GM12878 (cell line): ENCODE measurements around the gene PSMD14. TPM values are rescaled to one million over a fixed set of nuclear protein-coding genes. Genes with fewer than 3 reads are reported as not detected.

Experiments used
- ATAC-seq: fragments of 200-7000 bp; cut with Tn5 transposase; 3 replicates; pipeline ENCODE4 v1.9.1; 2020; ENCODE audit warnings: mild to moderate bottlenecking, moderate library complexity
- BruUV-seq: library from RNA; stranded (reverse); fragments of 400-500 nt; replicated peaks from 2 replicates; lab custom pipeline; 2021; lab: Mats Ljungman, UMichigan
- CTCF ChIA-PET: fragments of 300-600 bp; sonication (Branson Sonifier 250); formaldehyde crosslinking; extraction: SDS; loops from one replicate; lab custom pipeline; 2021; ENCODE audit warnings: inconsistent platforms; lab: Yijun Ruan, JAX
- POLR2A ChIA-PET: fragments of 350-600 bp; formaldehyde crosslinking; extraction: SDS; loops from one replicate; lab custom pipeline; 2021; ENCODE audit warnings: inconsistent platforms; lab: Charles Lee
- RAD21 ChIA-PET: fragments of 300-600 bp; sonication (Branson Sonifier 250); formaldehyde crosslinking; loops from one replicate; lab custom pipeline; 2023; ENCODE audit warnings: antibody characterized with exemption; ENCODE audit not compliant: unreplicated experiment; lab: Charles Lee
- SMC1A ChIA-PET: fragments of 300-600 bp; sonication (Branson Sonifier 250); formaldehyde crosslinking; loops from one replicate; lab custom pipeline; 2023; ENCODE audit not compliant: unreplicated experiment, uncharacterized antibody; lab: Charles Lee
- DNase-seq: peaks from one replicate; pipeline ENCODE4 v3.0.0-alpha.2; 2011; ENCODE audit warnings: low read depth, low spot score
- FAIRE-seq: peaks from 3 replicates; lab custom pipeline; 2011; peaks lifted over from hg19 to GRCh38; lab: Jason Lieb, UNC
- H2AFZ ChIP-seq: 2 replicates; pipeline ENCODE4 v1.6.0; 2011; ENCODE audit warnings: low read depth, low read length, control low read depth; ENCODE audit not compliant: control insufficient read depth
- H3K27ac ChIP-seq: 2 replicates; pipeline ENCODE4 v1.5.1; 2011; ENCODE audit warnings: control low read depth; ENCODE audit not compliant: control insufficient read depth, insufficient read depth
- H3K27me3 ChIP-seq, 2 experiments: replicated peaks in 1 of 2; 2 replicates each; pipeline versions ENCODE4 v1.6.0 to v1.6.1; 2011; ENCODE audit warnings: low read length in 1 of 2; ENCODE audit not compliant: control insufficient read depth in 2 of 2, insufficient read depth in 2 of 2
- H3K36me3 ChIP-seq, 2 experiments: 2 replicates each; pipeline ENCODE4 v1.5.1; 2011; ENCODE audit warnings: low read length in 1 of 2; ENCODE audit not compliant: control insufficient read depth in 2 of 2, insufficient read depth in 2 of 2
- H3K4me1 ChIP-seq: 2 replicates; pipeline ENCODE4 v1.6.1; 2011; ENCODE audit warnings: mild to moderate bottlenecking, low read length, moderate library complexity, mixed read lengths; ENCODE audit not compliant: control insufficient read depth, insufficient read depth
- H3K4me2 ChIP-seq: 2 replicates; pipeline ENCODE4 v1.6.0; 2011; ENCODE audit warnings: control low read depth; ENCODE audit not compliant: control insufficient read depth, insufficient read depth
- H3K4me3 ChIP-seq: fragments of 200-600 bp; sonication (generic); 2 replicates; pipeline ENCODE4 v1.5.1; 2016
- H3K79me2 ChIP-seq: 2 replicates; pipeline ENCODE4 v1.6.0; 2011; ENCODE audit warnings: low read length; ENCODE audit not compliant: control insufficient read depth, insufficient read depth
- H3K9ac ChIP-seq: 2 replicates; pipeline ENCODE4 v1.8.0; 2011; ENCODE audit warnings: low read length, control low read depth, mixed read lengths; ENCODE audit not compliant: control insufficient read depth, insufficient read depth
- H3K9me3 ChIP-seq: replicated peaks from 3 replicates; pipeline ENCODE4 v1.5.1; 2011; ENCODE audit warnings: mild to moderate bottlenecking, low read length; ENCODE audit not compliant: control insufficient read depth, insufficient read depth
- H4K20me1 ChIP-seq: 2 replicates; pipeline ENCODE4 v1.6.0; 2011; ENCODE audit not compliant: control insufficient read depth, insufficient read depth
- CEBPB ChIP-seq, 2 experiments: fragments of 150-350 bp in 1 of 2; IDR thresholded peaks; 2 replicates each; pipeline ENCODE4 v1.6.1; 2012 to 2014; ENCODE audit warnings: low read depth in 2 of 2, low read length in 2 of 2, borderline replicate concordance in 1 of 2, inconsistent platforms in 1 of 2
- CHD1 ChIP-seq: IDR thresholded peaks from 2 replicates; pipeline ENCODE4 v1.6.1; 2012; ENCODE audit warnings: low read depth, low read length, improper control_type of control experiment
- E2F8 ChIP-seq: fragments of 450-650 bp; IDR thresholded peaks from 2 replicates; pipeline ENCODE4 v1.6.1; 2018; ENCODE audit warnings: mild to moderate bottlenecking, low read depth, moderate library complexity; ENCODE audit not compliant: partially characterized antibody
- FOXM1 ChIP-seq: IDR thresholded peaks from 2 replicates; pipeline ENCODE4 v1.6.1; 2012; ENCODE audit warnings: low read depth, mild to moderate bottlenecking, inconsistent platforms, low read length, moderate library complexity
- LARP7 ChIP-seq: fragments of 450-650 bp; IDR thresholded peaks from 2 replicates; pipeline ENCODE4 v1.6.1; 2017; ENCODE audit warnings: mild to moderate bottlenecking
- MXI1 ChIP-seq: fragments of 150-350 bp; IDR thresholded peaks from 2 replicates; pipeline ENCODE4 v1.6.1; 2011; ENCODE audit warnings: low read depth, mild to moderate bottlenecking, inconsistent platforms, low read length, improper control_type of control experiment
- NFYA ChIP-seq: IDR thresholded peaks from 2 replicates; pipeline ENCODE4 v1.6.1; 2011; ENCODE audit warnings: low read depth, mild to moderate bottlenecking, low read length, improper control_type of control experiment, borderline replicate concordance
- PBX3 ChIP-seq: IDR thresholded peaks from 2 replicates; pipeline ENCODE4 v1.6.1; 2011; ENCODE audit warnings: mild to moderate bottlenecking, low read depth, low read length, moderate library complexity; ENCODE audit not compliant: insufficient replicate concordance
- PML ChIP-seq: IDR thresholded peaks from 2 replicates; pipeline ENCODE4 v1.6.1; 2012; ENCODE audit warnings: low read length, inconsistent platforms
- POLR2AphosphoS2 ChIP-seq: IDR thresholded peaks from 2 replicates; pipeline ENCODE4 v1.6.1; 2011; ENCODE audit warnings: low read depth, mild to moderate bottlenecking, low read length, improper control_type of control experiment, moderate library complexity
- RAD51 ChIP-seq: fragments of 450-650 bp; IDR thresholded peaks from 2 replicates; pipeline ENCODE4 v1.6.1; 2016; ENCODE audit warnings: moderate library complexity, mild to moderate bottlenecking, inconsistent platforms
- TAF1 ChIP-seq: IDR thresholded peaks from 2 replicates; pipeline ENCODE4 v1.6.1; 2011; ENCODE audit warnings: mild to moderate bottlenecking, low read depth, low read length, borderline replicate concordance
- ZBED1 ChIP-seq: IDR thresholded peaks from 2 replicates; pipeline ENCODE4 v1.6.1; 2016; ENCODE audit warnings: borderline replicate concordance
- in situ Hi-C: fragments of 300-500 bp; cut with MboI; formaldehyde crosslinking; loops from 9 replicates; pipeline ENCODE4 v1.14.3; 2018; ENCODE audit warnings: mixed read lengths
- intact Hi-C: fragments of 100-400 bp; cut with micrococcal nuclease; formaldehyde crosslinking; loops from one replicate; pipeline ENCODE4 v1.14.2; 2022; ENCODE audit not compliant: unreplicated experiment
- polyA plus RNA-seq, 11 experiments: library from polyadenylated mRNA; depleted of rRNA in 4 of 11; unstranded in 6 of 11; stranded (reverse) in 5 of 11; fragments of >200 nt; fragmentation: Nextera tagmentation in 4 of 11; fragmentation: Illumina TruSeq in 1 of 11; extraction: Ambion mirVana in 4 of 11; extraction: Trizol in 1 of 11; gene quantifications; 1 replicate in 1 of 11; 2 replicates in 10 of 11; pipeline versions ENCODE4 v1.2.1 to v1.2.3, GENCODE V29; 2011 to 2016; ENCODE audit warnings: inconsistent platforms in 2 of 11, missing spikeins in 2 of 11, low read depth in 1 of 11
- total RNA-seq, 4 experiments: library from RNA; depleted of rRNA in 3 of 4; stranded (reverse); fragments of >200 nt in 3 of 4; fragmentation: Illumina TruSeq in 1 of 4; extraction: Trizol in 1 of 4; gene quantifications; 2 replicates each; pipeline versions ENCODE4 v1.2.1 to v1.2.3, GENCODE V29; 2013 to 2021

Gene PSMD14
- total and polyA plus RNA-seq, 10 of the 15 experiments (the other 5 are each of a cell fraction or from before 2014, with no cell fraction given) = 70.5 to 253 (median 127) TPM

- H3K4me1 ChIP-seq = no peaks in the 10 kb centered on the region; the same call in 1 of the 2 replicates
- ATAC-seq = no peak
- no peak for FAIRE-seq
- no peaks in the 10 kb centered on the region for H4K20me1 ChIP-seq
- in situ Hi-C loops = no loop called here
- BruUV-seq = no TSS peak
- RAD21 ChIA-PET = interaction anchor here (0.7 to 1.1 kb wide), 2 partner anchors 72 kb away, joined by 3 to 4 read pairs; no protein-coding TSS in a partner anchor
- H3K27ac ChIP-seq = no peak overlapping the region
- H3K4me2 ChIP-seq = no peak overlapping the region
- POLR2A ChIA-PET = interaction anchor here (0.5 to 0.7 kb wide), 2 partner anchors 71 to 99 kb away, joined by 4 to 7 read pairs; no protein-coding TSS in a partner anchor
- H3K9ac ChIP-seq = no peak overlapping the region
- SMC1A ChIA-PET = interaction anchor here (1.0 to 1.6 kb wide), 3 partner anchors 14 to 75 kb away, joined by 3 to 4 read pairs (median 3); no protein-coding TSS in a partner anchor
- intact Hi-C loops = no loop called here
- H3K79me2 ChIP-seq = peaks cover 72% of the 10 kb centered on the region
- CTCF ChIA-PET = interaction anchor here (2.0 kb wide), 1 partner anchor 41 kb away, joined by 5 read pairs; no protein-coding TSS in a partner anchor
- H2AFZ ChIP-seq = no peak overlapping the region
- no peak overlapping the region; the same call in 1 of the 2 replicates for H3K4me3 ChIP-seq
- no peak for TF ChIP-seq PML
- TF ChIP-seq CHD1 = no peak
- no peak for TF ChIP-seq POLR2AphosphoS2
- TF ChIP-seq RAD51 = no peak
- TF ChIP-seq LARP7 = no peak
- no peak for TF ChIP-seq ZBED1
- no peak for TF ChIP-seq CEBPB (IDR thresholded peaks at IDR 0.05; ENCODE audit: borderline replicate concordance in 1 of 2, low read depth in 2 of 2, low read length in 2 of 2)
- no peak for TF ChIP-seq E2F8
- TF ChIP-seq MXI1 = no peak
- no peak for TF ChIP-seq TAF1
- no peak for TF ChIP-seq PBX3
- TF ChIP-seq FOXM1 = no peak
- no peak for TF ChIP-seq NFYA
- H3K36me3 ChIP-seq = peaks cover 0 to 10% of the 10 kb centered on the region in 2 experiments; a peak in 2 of 4 replicates
- no peak for DNase-seq
- H3K27me3 ChIP-seq = no peaks in the 10 kb centered on the region
- H3K9me3 ChIP-seq = no peaks in the 10 kb centered on the region; the same call in 1 of the 3 replicates
Observed at GRCh38 chr2:161315380-161315779, 7.2 kb downstream of the PSMD14 start.
